Upper lobe of left lung (tissue), 4 donors: ENCODE measurements around the gene TCF25.
"Not testable (repeated sequence)": the region's sequence is repeated elsewhere in the genome, so short reads cannot be mapped to it uniquely, and the experiment has no call there.

Source experiments
- EP300 ChIP-seq, 4 donors: sonication (generic); formaldehyde crosslinking; IDR thresholded peaks; one replicate each; pipeline ENCODE4 v1.5.1; 2017; ENCODE audit warnings: antibody characterized with exemption in 4 of 4, control low read depth in 2 of 4
- POLR2A ChIP-seq, 4 donors: fragments of 450-650 bp; IDR thresholded peaks; one replicate each; pipeline ENCODE4 v1.5.1; 2016 to 2017; ENCODE audit warnings: antibody characterized with exemption in 4 of 4, mild to moderate bottlenecking in 2 of 4
- TF ChIP-seq, protein P1 (sequence below), 6 experiments: fragments of 450-650 bp in 4 of 6; fragments of 200-600 bp in 2 of 6; sonication (generic) in 2 of 6; IDR thresholded peaks; one replicate each; pipeline ENCODE4 v1.5.1; 2016 to 2019; ENCODE audit warnings: antibody characterized with exemption in 6 of 6

DNA sequence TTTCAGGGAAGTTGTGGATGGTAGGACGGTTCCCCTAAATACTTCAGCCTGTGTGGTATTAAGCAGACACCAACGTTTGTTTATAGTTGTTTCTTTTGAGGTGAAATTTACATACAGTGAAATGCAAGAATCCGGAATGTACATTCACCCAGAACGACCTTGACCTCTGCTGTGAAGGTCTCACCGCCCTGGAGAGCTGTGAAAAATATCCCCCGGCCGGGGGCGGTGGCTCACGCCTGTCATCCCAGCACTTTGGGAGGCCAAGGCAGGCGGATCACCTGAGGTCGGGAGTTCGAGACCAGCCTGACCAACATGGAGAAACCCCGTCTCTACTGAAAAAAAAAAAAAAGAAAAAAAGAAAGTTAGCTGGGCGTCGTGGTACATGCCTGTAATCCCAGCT is 36.9 kb upstream of the TCF25 start:
- TF ChIP-seq POLR2A, EP300 (IDR thresholded peaks at IDR 0.05): not testable (repeated sequence)
- TF ChIP-seq, protein P1, sequence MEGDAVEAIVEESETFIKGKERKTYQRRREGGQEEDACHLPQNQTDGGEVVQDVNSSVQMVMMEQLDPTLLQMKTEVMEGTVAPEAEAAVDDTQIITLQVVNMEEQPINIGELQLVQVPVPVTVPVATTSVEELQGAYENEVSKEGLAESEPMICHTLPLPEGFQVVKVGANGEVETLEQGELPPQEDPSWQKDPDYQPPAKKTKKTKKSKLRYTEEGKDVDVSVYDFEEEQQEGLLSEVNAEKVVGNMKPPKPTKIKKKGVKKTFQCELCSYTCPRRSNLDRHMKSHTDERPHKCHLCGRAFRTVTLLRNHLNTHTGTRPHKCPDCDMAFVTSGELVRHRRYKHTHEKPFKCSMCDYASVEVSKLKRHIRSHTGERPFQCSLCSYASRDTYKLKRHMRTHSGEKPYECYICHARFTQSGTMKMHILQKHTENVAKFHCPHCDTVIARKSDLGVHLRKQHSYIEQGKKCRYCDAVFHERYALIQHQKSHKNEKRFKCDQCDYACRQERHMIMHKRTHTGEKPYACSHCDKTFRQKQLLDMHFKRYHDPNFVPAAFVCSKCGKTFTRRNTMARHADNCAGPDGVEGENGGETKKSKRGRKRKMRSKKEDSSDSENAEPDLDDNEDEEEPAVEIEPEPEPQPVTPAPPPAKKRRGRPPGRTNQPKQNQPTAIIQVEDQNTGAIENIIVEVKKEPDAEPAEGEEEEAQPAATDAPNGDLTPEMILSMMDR (IDR thresholded peaks at IDR 0.05): not testable (repeated sequence)
